ENCODE data around the gene KDM4D. TPM values are rescaled to one million over a fixed set of nuclear protein-coding genes. Genes with fewer than 3 reads are reported as not detected.

KDM4D gene
- total and polyA plus RNA-seq, 9 donors, result 1.0 to 1.6 (median 1.3) TPM

GRCh38 chr11:94933223-94934130, 40.0 kb upstream of the KDM4D start:
- Histone ChIP-seq H3K27ac (ENCODE audit: low read length) (peak overlapping the region; percentile 22), H3K27me3 (ENCODE audit: control insufficient read depth, insufficient read depth, low read length) (no peaks in the 10 kb centered on the region), H3K4me1 (ENCODE audit: control insufficient read depth, insufficient read depth, low read length) (peaks cover 24% of the 10 kb centered on the region), H3K4me3 (ENCODE audit: low read length) (no peak overlapping the region), H3K36me3 (ENCODE audit: control insufficient read depth, insufficient read depth, low read length) (no peaks in the 10 kb centered on the region), H3K9me3 (replicated peaks; ENCODE audit: control insufficient read depth, low read depth, low read length) (no peaks in the 10 kb centered on the region)
- WGBS (ENCODE audit: insufficient coverage), result 14% methylated on average over 1 of the region's 5 CpGs
- peak; percentile 89 for DNase-seq

GRCh38 chr11:94934362-94934761, 39.1 kb upstream of the KDM4D start:
- H3K27ac ChIP-seq (ENCODE audit: low read length), result no peak overlapping the region
- no peaks in the 10 kb centered on the region for H3K9me3 ChIP-seq (replicated peaks; ENCODE audit: control insufficient read depth, low read depth, low read length)
- H3K36me3 ChIP-seq (ENCODE audit: control insufficient read depth, insufficient read depth, low read length), result no peaks in the 10 kb centered on the region
- DNase-seq, result peak; percentile 30
- H3K4me1 ChIP-seq (ENCODE audit: control insufficient read depth, insufficient read depth, low read length), result peaks cover 29% of the 10 kb centered on the region
- WGBS (ENCODE audit: insufficient coverage), result no CpG with 5 or more reads among the region's 4 CpGs
- no peaks in the 10 kb centered on the region for H3K27me3 ChIP-seq (ENCODE audit: control insufficient read depth, insufficient read depth, low read length)
- no peak overlapping the region for H3K4me3 ChIP-seq (ENCODE audit: low read length)

GRCh38 chr11:94934846-94935245, 38.7 kb upstream of the KDM4D start:
- Histone ChIP-seq H3K4me3 (ENCODE audit: low read length) (no peak overlapping the region), H3K4me1 (ENCODE audit: control insufficient read depth, insufficient read depth, low read length) (peaks cover 29% of the 10 kb centered on the region), H3K27ac (ENCODE audit: low read length) (no peak overlapping the region), H3K9me3 (replicated peaks; ENCODE audit: control insufficient read depth, low read depth, low read length) (no peaks in the 10 kb centered on the region), H3K36me3 (ENCODE audit: control insufficient read depth, insufficient read depth, low read length) (no peaks in the 10 kb centered on the region), H3K27me3 (ENCODE audit: control insufficient read depth, insufficient read depth, low read length) (no peaks in the 10 kb centered on the region)
- WGBS (ENCODE audit: insufficient coverage), result no CpG with 5 or more reads among the region's 3 CpGs
- DNase-seq, result no peak

DNA sequence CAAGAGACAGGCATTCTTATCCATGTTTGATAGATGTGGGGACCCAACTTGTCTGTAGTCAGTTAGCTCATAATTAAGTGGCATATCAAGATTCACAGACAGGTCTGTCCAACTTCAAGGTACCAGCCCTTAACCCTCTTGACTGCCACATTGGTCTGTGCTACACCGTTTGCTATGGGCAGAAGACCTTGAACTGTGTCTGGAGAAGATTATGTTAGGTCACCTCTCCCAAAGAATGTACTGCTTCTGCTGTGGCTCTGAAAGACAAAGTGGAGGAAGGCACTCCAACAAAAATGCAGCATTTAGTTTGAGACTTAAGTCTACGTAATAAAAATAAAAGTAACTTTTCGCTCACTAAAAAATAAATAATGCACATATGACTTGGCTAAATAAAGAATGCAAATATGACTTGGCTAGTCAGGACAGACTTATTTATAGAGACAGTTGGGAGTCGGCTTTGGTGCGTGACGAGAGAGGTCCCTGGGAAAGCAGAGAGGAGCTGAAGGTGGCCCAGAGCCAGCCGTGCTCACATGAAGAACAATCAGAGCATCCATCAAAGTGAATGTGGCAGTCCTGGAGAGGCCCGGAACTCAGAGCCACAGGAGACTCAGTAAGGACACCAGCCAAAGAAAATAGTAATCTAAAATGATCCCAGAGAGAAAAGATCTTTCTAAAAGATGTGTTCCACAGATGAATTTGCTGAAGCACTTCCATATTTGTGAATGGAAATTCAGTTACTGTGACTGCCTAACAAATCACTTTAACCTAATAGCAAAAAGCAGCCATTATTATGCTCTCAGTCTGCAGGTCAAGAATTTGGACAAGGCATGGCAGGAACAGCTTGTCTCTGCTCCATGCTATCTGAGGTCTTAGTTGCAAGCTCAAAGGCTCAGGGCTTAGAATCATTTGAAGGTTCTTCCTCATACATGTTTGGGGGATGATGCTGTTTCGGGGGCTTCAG, 35.1 kb upstream of the KDM4D start:
- H3K4me3 ChIP-seq (ENCODE audit: low read length), result no peak overlapping the region
- H3K9me3 ChIP-seq (replicated peaks; ENCODE audit: control insufficient read depth, low read depth, low read length), result no peaks in the 10 kb centered on the region
- peaks cover 26% of the 10 kb centered on the region for H3K4me1 ChIP-seq (ENCODE audit: control insufficient read depth, insufficient read depth, low read length)
- peak; percentile 97 for DNase-seq
- H3K36me3 ChIP-seq (ENCODE audit: control insufficient read depth, insufficient read depth, low read length), result no peaks in the 10 kb centered on the region
- whole genome bisulfite sequencing (ENCODE audit: insufficient coverage), result 0% methylated on average over 3 of the region's 9 CpGs
- no peaks in the 10 kb centered on the region for H3K27me3 ChIP-seq (ENCODE audit: control insufficient read depth, insufficient read depth, low read length)
- H3K27ac ChIP-seq (ENCODE audit: low read length), result peak overlapping the region; percentile 70

GRCh38 chr11:94939346-94939745, 34.2 kb upstream of the KDM4D start:
- Histone ChIP-seq H3K27ac (ENCODE audit: low read length) (no peak overlapping the region), H3K36me3 (ENCODE audit: control insufficient read depth, insufficient read depth, low read length) (no peaks in the 10 kb centered on the region), H3K4me1 (ENCODE audit: control insufficient read depth, insufficient read depth, low read length) (peaks cover 21% of the 10 kb centered on the region), H3K27me3 (ENCODE audit: control insufficient read depth, insufficient read depth, low read length) (no peaks in the 10 kb centered on the region), H3K9me3 (replicated peaks; ENCODE audit: control insufficient read depth, low read depth, low read length) (no peaks in the 10 kb centered on the region), H3K4me3 (ENCODE audit: low read length) (no peak overlapping the region)
- DNase-seq, result no peak
- 67% methylated on average over 2 of the region's 2 CpGs for WGBS (ENCODE audit: insufficient coverage)

DNA sequence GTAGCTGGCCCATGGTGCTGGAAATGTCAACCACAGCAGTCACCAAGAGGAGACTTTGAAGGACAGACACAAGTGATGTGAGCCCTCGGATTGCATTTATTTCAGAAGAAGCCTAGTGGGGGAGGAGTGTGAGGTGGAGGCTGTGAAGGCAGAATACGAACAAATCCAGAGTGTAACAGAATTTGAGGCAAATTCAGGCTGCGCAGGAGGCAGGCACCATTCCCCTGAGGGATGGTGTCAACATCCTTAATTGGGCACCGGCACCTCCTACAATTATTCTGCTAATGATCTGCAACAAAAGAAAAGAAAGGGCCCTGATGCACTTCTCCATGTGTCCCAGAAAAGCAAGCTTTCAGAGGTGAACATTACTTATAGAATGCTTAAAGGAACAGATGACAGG, 32.4 kb upstream of the KDM4D start:
- DNase-seq, result no peak
- 83% methylated on average over 3 of the region's 4 CpGs for WGBS (ENCODE audit: insufficient coverage)

DNA sequence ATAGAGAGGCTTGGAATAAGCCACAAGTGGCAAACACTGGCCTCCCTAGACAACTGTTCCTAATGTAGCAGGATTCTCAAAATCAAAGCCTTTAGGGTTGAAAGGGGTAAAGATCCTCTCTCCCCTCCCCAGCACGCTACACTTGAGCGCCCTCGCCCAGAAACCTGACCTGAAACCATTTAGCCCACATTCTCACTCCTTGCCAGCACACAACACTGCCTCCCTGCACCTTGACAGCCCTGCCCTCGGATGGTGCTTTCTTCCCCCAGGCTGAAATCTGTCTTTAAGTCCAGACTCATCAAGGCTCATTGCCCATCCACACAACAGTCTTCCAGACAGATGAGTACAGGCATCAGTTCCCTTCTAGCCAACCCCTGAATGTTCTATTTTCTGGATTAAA, 26.7 kb upstream of the KDM4D start:
- no peak overlapping the region for H3K4me3 ChIP-seq (ENCODE audit: low read length)
- no peaks in the 10 kb centered on the region for H3K4me1 ChIP-seq (ENCODE audit: control insufficient read depth, insufficient read depth, low read length)
- 81% methylated on average over 3 of the region's 4 CpGs for WGBS (ENCODE audit: insufficient coverage)
- no peak for DNase-seq
- no peaks in the 10 kb centered on the region for H3K9me3 ChIP-seq (replicated peaks; ENCODE audit: control insufficient read depth, low read depth, low read length)
- no peaks in the 10 kb centered on the region for H3K36me3 ChIP-seq (ENCODE audit: control insufficient read depth, insufficient read depth, low read length)
- no peak overlapping the region for H3K27ac ChIP-seq (ENCODE audit: low read length)
- H3K27me3 ChIP-seq (ENCODE audit: control insufficient read depth, insufficient read depth, low read length), result no peaks in the 10 kb centered on the region

More for the DNA sequence above, 32.4 kb upstream of the KDM4D start:
- Histone ChIP-seq H3K4me1 (ENCODE audit: control insufficient read depth, insufficient read depth, low read length) (peaks cover 12% of the 10 kb centered on the region), H3K27me3 (ENCODE audit: control insufficient read depth, insufficient read depth, low read length) (no peaks in the 10 kb centered on the region), H3K9me3 (replicated peaks; ENCODE audit: control insufficient read depth, low read depth, low read length) (no peaks in the 10 kb centered on the region), H3K4me3 (ENCODE audit: low read length) (no peak overlapping the region), H3K27ac (ENCODE audit: low read length) (no peak overlapping the region), H3K36me3 (ENCODE audit: control insufficient read depth, insufficient read depth, low read length) (no peaks in the 10 kb centered on the region)

- Histone ChIP-seq H3K9me3 (replicated peaks; ENCODE audit: control insufficient read depth, low read depth, low read length) (no peaks in the 10 kb centered on the region), H3K27me3 (ENCODE audit: control insufficient read depth, insufficient read depth, low read length) (no peaks in the 10 kb centered on the region), H3K4me3 (ENCODE audit: low read length) (no peak overlapping the region), H3K4me1 (ENCODE audit: control insufficient read depth, insufficient read depth, low read length) (no peaks in the 10 kb centered on the region), H3K27ac (ENCODE audit: low read length) (no peak overlapping the region), H3K36me3 (ENCODE audit: control insufficient read depth, insufficient read depth, low read length) (no peaks in the 10 kb centered on the region)
- DNase-seq, result no peak
- 100% methylated on average over 1 of the region's 4 CpGs for WGBS (ENCODE audit: insufficient coverage)
These were observed 25.4 kb upstream of the KDM4D start for GRCh38 chr11:94948070-94948617.

DNA sequence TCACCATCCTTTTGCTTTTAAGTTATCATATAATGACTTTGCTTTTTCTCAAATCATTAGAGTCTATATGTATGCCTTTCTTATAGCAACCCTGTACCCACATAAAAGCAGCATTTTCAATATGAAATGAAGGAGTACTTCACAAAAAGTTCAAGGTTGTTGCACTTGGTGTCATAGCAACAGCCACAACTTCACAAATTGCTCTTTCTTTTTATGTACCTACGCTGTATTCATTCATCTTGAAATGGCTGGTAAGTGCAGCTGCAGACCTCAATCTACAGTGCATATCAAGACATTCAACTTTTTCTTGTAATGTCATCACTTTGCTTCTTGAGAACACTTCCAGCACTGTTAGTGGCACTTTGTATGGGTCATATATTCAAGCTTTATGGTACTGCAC, 18.8 kb upstream of the KDM4D start:
- no peak for DNase-seq
- H3K27ac ChIP-seq (ENCODE audit: low read length), result no peak overlapping the region
- no peaks in the 10 kb centered on the region for H3K9me3 ChIP-seq (replicated peaks; ENCODE audit: control insufficient read depth, low read depth, low read length)
- no peaks in the 10 kb centered on the region for H3K27me3 ChIP-seq (ENCODE audit: control insufficient read depth, insufficient read depth, low read length)
- H3K4me3 ChIP-seq (ENCODE audit: low read length), result no peak overlapping the region
- H3K36me3 ChIP-seq (ENCODE audit: control insufficient read depth, insufficient read depth, low read length), result peaks cover 8% of the 10 kb centered on the region
- WGBS (ENCODE audit: insufficient coverage), result no CpG with 5 or more reads among the region's 1 CpG
- peaks cover 2% of the 10 kb centered on the region for H3K4me1 ChIP-seq (ENCODE audit: control insufficient read depth, insufficient read depth, low read length)

DNA sequence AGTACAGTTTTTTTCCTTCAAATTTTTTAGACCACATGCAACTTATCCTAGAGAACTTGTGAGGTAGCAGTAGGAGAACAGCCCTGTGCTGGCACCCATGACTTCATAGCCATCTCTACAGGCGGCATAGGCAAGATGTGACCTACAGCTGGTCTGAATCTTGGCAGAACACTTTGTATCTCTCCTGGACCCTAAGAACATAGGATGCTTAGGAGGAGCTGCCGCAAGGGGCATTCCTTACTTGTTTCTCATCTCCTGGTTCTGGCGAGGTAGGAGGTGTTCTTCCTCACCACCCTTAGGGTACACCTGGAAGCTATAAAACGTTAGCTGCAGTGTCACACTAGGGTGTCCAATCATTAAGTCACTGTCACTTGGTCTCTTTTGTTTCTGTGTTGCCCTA, 16.5 kb upstream of the KDM4D start:
- no peak for DNase-seq
- H3K27me3 ChIP-seq (ENCODE audit: control insufficient read depth, insufficient read depth, low read length), result no peaks in the 10 kb centered on the region
- H3K4me1 ChIP-seq (ENCODE audit: control insufficient read depth, insufficient read depth, low read length), result peaks cover 2% of the 10 kb centered on the region
- 44% methylated on average over 2 of the region's 4 CpGs for WGBS (ENCODE audit: insufficient coverage)
- H3K36me3 ChIP-seq (ENCODE audit: control insufficient read depth, insufficient read depth, low read length), result peaks cover 19% of the 10 kb centered on the region
- no peak overlapping the region for H3K4me3 ChIP-seq (ENCODE audit: low read length)
- H3K9me3 ChIP-seq (replicated peaks; ENCODE audit: control insufficient read depth, low read depth, low read length), result no peaks in the 10 kb centered on the region
- no peak overlapping the region for H3K27ac ChIP-seq (ENCODE audit: low read length)

Data from muscle of leg (tissue), 11 donors.